Activated CD8-positive, alpha-beta memory T cell treated with anti-CD3 and anti-CD28 coated beads for 36 hours (primary cell): ENCODE data around the gene EMILIN1. TPM values are rescaled to one million over a fixed set of nuclear protein-coding genes. Genes with fewer than 3 reads are reported as not detected.

Experiments used
- CTCF ChIA-PET: fragments of 350-600 bp; sonication (Branson Sonifier 250); formaldehyde crosslinking; loops from one replicate; lab custom pipeline; 2021; ENCODE audit warnings: antibody characterized with exemption; lab: Charles Lee
- POLR2A ChIA-PET: fragments of 350-600 bp; sonication (Branson Sonifier 250); formaldehyde crosslinking; loops from one replicate; lab custom pipeline; 2021; ENCODE audit warnings: antibody characterized with exemption; lab: Charles Lee
- total RNA-seq, 2 experiments: library from RNA; stranded (reverse); gene quantifications; one replicate each; pipeline ENCODE4 v1.2.3, GENCODE V29; 2021

Gene EMILIN1
- total RNA-seq, 2 experiments from 2014 or later, result 0.48 to 0.69 TPM

DNA sequence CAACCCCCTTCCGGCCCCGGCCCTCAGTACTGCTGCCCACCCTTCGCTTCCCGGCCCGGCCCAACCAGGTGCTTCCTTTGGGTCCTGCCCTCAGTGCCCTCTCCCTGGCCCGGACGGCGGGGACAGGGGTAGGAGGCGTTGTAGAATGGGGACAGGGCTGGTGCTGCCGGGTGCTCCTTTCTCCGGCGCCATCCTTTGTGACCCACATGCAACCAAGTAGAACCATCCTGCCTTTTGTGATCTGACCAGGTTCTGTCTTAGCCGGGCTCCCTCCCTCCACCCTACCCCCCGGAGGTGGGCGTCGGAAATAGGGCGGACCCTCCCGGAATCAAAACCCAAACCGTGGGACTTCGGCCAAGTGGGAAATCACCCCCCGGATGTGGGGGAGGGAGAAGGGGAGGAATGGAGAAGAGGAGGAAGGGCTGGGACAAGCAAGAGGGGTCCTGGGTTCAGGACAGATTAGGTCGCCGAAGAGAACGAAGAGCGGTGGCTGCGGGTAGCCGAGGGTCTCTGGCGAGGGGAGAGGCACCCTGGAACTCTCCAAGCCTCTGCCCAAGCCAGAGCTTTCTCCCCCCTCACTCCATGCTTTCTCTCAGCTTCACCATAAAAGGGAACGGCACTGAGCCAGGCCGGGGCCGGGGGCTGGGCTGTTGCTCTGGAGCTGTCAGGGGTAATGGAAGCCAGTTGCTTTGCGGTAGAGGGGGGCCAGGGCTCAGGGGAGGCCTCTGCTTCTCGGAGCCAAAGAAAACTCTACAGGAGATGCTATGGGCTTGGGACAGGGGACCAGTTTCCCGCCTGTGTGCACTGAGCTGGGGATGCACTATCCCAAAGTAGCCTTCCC, 6.2 kb upstream of the EMILIN1 start:
- POLR2A ChIA-PET, result interaction anchor here (0.5 to 1.5 kb wide), 10 partner anchors 8 to 179 kb away, joined by 3 to 8 read pairs (median 4); partner anchors contain the start of genes AGBL5, ATRAID, KHK and SLC5A6

DNA sequence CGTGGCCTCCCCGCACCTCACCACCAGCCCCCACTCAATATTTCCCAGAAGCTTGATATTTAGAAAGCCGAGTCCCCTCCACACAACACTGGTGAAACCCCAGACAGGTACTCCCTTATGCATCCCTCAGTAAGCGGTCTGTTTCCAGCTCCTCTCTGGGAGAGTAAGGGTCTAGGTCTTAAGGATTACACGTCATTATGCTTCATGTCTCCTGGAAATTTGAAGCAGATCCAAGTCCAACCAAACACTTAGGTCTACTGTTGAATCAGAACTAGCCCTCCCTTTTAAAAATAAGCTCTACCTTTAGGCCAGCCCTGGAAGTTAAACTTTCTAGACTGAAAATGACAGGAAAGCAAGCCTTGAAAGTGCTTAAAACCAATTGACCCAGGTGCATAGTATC, 5.5 kb upstream of the EMILIN1 start:
- POLR2A ChIA-PET, result interaction anchor here (0.6 to 0.7 kb wide), 4 partner anchors 8 to 22 kb away, joined by 3 to 4 read pairs (median 3); partner anchors contain the start of gene AGBL5

More for the DNA sequence above, 6.2 kb upstream of the EMILIN1 start:
- CTCF ChIA-PET, result interaction anchor here (0.6 to 3.4 kb wide), 7 partner anchors 9 to 64 kb away, joined by 3 to 17 read pairs (median 5); partner anchors contain the start of genes AGBL5 and PREB

DNA sequence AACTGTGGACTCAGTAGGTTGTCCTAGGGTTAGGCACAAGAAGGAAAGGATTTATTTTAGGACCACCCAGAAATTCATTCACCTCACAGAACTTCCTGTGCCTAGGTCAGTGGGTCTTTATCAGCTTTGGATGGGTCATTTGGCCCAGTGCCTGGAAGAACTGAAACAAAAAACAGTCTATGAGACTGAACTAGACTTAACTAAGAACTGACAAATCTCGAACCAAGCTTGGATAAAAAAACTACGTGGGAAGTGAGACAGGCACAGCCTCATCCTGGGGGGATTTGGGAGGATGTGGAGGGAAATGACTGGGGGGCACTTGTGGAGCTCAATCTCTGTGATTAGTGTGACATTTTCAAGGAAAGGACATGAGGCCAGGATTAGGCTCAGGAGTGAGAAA, 4.6 kb upstream of the EMILIN1 start:
- POLR2A ChIA-PET, result interaction anchor here (0.6 to 0.7 kb wide), 2 partner anchors 9 to 23 kb away, joined by 4 to 6 read pairs; no protein-coding TSS in a partner anchor
- CTCF ChIA-PET, result interaction anchor here (0.7 to 3.4 kb wide), 3 partner anchors 11 to 270 kb away, joined by 3 to 11 read pairs (median 4); partner anchors contain the start of gene KHK

More for the DNA sequence above, 5.5 kb upstream of the EMILIN1 start:
- CTCF ChIA-PET, result interaction anchor here (1.1 to 3.4 kb wide), 3 partner anchors 8 to 22 kb away, joined by 8 to 17 read pairs (median 11); partner anchors contain the start of gene AGBL5

DNA sequence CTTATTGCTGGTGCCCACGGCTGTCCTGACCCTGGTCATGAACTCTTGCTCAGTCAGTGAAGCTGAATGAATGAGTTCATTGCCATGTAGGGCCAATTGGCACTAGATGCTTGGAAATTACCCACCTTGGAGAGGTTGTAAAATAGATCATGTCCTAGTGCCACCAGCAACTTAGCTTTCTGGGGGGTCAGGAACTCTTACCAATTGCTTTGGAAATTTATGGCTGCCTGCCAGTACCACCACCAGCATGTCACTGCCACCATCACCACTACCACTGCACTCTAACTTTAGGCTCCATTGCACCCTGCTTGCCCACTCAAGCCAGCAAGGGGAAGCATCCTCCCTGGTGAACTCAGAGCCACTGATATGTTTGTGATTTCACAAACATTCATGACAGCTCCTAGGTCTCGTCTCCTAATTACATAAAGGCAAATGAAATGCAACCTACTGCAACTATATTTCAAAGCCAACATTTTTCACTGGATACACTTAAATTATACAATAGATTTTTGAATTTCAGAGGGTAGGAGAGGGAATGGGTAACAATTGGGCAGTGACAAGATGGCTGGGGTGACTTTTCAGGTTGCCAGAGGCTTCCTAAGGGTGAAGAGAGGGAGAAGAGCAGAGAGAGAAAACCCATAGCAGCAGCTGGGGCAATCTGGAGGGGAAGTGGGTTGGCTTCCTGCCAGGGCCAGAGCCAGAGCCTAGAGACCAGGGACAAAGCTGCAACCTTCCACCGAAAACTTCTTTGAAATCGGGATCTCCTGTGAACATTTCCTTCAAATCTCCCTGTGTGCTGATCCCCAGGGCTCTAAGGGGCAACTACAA, 3.5 kb upstream of the EMILIN1 start:
- CTCF ChIA-PET, result interaction anchor here (3.4 kb wide), 1 partner anchor 10 kb away, joined by 11 read pairs; no protein-coding TSS in a partner anchor
- POLR2A ChIA-PET, result interaction anchor here (0.7 kb wide), 1 partner anchor 24 kb away, joined by 3 read pairs; no protein-coding TSS in a partner anchor

DNA sequence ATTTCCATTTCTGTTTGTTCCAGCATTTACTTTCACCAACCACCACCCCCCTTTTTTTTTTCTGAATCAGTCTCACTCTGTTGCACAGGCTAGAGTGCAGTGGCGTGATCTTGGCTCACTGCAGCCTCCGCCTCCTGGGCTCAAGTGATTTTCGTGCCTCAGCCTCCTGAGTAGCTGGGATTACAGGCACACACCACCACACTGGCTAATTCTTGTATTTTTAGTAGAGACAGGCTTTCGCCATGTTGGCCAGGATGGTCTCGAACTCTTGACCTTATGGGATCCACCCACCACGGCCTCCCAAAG, 2.9 kb upstream of the EMILIN1 start:
- POLR2A ChIA-PET, result interaction anchor here (0.7 kb wide), 1 partner anchor 25 kb away, joined by 3 read pairs; no protein-coding TSS in a partner anchor
- CTCF ChIA-PET, result interaction anchor here (3.4 kb wide), 1 partner anchor 9 kb away, joined by 11 read pairs; no protein-coding TSS in a partner anchor

DNA sequence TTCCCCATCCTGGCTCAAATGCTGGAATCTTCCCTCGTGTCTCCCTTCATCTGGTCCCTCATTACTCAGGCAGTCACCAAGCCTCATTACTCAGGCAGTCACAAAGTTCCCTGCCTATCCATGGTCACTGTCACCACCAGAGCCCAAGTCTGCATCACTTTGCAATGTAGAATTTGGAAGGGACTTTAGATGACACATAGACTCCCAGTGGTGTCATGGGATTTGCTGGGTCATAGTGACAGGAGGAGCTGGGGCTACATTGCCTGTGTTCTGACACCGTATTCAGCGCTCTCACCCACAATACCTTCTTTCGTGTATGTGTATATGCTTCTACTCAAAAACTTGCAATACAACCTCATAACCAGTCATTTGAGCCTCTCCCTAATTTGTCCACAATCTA, 2.1 kb upstream of the EMILIN1 start:
- ChIA-PET POLR2A (no interaction called here), CTCF (interaction anchor here (0.6 kb wide), 1 partner anchor 95 kb away, joined by 5 read pairs; no protein-coding TSS in a partner anchor)

DNA sequence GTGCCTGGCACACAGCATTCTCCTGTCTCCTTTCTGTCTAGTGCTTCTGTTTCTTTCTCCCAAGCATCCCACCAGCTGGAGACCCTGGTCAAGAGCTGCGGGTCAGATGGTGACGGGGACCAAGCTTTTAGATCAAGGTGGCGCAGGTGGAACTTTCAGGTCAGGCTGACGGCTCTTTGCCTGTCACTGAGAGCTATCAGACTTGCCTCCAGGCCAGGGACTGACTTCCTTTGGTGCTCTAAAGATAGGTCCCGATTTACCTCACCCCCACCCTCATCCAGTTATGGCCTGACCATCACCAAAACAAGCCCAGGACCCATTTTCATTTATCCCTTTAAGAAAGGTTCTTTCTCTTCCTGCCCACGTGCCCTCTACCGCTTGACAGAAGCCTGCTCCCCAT, 1.2 kb upstream of the EMILIN1 start:
- CTCF ChIA-PET, result interaction anchor here (1.1 kb wide), 1 partner anchor 26 kb away, joined by 3 read pairs; the partner anchor contains the start of gene AGBL5
- POLR2A ChIA-PET, result no interaction called here

DNA sequence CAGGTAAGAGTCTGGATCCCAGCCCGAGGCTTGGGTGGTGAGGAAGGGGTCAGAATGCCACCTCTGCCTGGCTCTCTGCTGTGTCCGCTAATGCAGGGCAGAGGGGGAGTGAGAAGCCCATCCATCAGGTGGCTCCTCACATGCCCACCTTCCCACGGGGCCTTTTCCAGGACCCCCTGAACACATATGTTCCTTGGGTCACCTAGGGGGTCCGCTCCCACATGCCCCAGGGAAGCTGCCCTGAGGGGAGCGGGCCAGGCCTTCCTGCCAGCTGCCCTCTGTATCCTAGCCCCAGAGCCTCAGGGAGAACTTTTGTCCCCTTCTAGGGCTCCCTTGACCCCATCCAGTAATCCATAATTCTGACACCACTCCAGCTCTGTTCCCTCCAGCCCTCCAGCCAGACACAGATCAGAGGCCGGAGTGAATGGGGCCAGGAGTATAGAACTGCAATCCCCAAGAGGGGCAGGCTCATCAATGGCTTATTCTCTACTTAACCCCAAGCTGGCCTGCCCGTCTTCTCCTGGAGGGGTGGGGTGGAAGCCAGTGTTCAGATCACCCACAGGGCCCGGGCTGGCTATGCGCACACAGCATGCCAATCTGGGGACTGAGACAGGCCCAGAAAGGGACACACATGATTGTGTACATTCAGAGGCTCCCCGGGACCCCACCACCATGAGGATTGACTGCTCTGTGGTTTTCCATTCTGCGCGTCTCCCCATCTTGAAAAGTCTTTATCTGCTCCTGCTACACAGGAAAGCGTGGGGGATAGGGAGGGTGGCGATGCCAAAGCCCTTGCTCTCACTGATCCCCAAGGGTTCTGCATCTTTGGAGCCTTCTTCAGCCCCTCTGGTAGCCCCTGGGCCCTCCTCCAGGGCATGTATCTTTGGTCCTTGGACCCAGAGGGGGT, 1.1 kb downstream of the EMILIN1 start:
- ChIA-PET POLR2A (no interaction called here), CTCF (interaction anchor here (1.7 kb wide), 1 partner anchor 7 kb away, joined by 8 read pairs; no protein-coding TSS in a partner anchor)

DNA sequence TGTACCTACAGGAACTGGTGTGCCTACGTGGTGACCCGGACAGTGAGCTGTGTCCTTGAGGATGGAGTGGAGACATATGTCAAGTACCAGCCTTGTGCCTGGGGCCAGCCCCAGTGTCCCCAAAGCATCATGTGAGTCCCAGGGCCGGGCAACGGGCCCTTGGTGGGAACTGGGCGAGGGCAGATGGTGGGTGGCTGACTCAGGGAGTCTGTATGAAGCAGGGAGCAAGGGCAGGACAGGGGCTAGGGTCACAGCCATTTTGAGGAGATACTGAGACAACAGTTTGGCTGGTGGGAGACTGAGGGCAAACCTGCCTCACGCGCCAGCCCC, 1.7 kb downstream of the EMILIN1 start:
- POLR2A ChIA-PET, result no interaction called here
- CTCF ChIA-PET, result interaction anchor here (1.7 kb wide), 1 partner anchor 7 kb away, joined by 8 read pairs; no protein-coding TSS in a partner anchor

DNA sequence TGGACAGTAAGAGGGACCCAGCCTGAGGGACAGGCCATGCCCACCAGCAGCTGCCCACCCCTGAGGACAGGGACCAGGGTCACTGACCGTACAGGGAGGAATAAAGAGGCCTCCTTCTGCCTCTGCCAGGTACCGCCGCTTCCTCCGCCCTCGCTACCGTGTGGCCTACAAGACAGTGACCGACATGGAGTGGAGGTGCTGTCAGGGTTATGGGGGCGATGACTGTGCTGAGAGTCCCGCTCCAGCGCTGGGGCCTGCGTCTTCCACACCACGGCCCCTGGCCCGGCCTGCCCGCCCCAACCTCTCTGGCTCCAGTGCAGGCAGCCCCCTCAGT, 2.2 kb downstream of the EMILIN1 start:
- POLR2A ChIA-PET, result interaction anchor here (1.0 to 1.3 kb wide), 3 partner anchors 8 to 48 kb away, joined by 3 to 8 read pairs (median 4); partner anchors contain the start of genes OST4 and TMEM214
- CTCF ChIA-PET, result interaction anchor here (0.6 to 1.7 kb wide), 3 partner anchors 8 to 239 kb away, joined by 3 to 8 read pairs (median 4); no protein-coding TSS in a partner anchor

DNA sequence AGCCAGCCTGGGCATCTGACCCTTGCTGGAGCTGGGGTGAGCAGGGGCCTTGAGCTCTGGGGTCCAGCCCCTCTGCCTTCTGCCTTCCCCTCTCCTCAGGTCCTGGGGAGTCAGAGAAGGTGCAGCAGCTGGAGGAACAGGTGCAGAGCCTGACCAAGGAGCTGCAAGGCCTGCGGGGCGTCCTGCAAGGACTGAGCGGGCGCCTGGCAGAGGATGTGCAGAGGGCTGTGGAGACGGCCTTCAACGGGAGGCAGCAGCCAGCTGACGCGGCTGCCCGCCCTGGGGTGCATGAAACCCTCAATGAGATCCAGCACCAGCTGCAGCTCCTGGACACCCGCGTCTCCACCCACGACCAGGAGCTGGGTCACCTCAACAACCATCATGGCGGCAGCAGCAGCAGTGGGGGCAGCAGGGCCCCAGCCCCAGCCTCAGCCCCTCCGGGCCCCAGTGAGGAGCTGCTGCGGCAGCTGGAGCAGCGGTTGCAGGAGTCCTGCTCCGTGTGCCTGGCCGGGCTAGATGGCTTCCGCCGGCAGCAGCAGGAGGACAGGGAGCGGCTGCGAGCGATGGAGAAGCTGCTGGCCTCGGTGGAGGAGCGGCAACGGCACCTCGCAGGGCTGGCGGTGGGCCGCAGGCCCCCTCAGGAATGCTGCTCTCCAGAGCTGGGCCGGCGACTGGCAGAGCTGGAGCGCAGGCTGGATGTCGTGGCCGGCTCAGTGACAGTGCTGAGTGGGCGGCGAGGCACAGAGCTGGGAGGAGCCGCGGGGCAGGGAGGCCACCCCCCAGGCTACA, 3.8 kb downstream of the EMILIN1 start:
- POLR2A ChIA-PET, result interaction anchor here (0.5 to 1.3 kb wide), 4 partner anchors 9 to 37 kb away, joined by 4 to 10 read pairs (median 4); partner anchors contain the start of gene OST4
- CTCF ChIA-PET, result interaction anchor here (0.6 to 1.9 kb wide), 5 partner anchors 11 to 130 kb away, joined by 3 to 5 read pairs (median 4); partner anchors contain the start of genes AGBL5, OST4 and SLC5A6

DNA sequence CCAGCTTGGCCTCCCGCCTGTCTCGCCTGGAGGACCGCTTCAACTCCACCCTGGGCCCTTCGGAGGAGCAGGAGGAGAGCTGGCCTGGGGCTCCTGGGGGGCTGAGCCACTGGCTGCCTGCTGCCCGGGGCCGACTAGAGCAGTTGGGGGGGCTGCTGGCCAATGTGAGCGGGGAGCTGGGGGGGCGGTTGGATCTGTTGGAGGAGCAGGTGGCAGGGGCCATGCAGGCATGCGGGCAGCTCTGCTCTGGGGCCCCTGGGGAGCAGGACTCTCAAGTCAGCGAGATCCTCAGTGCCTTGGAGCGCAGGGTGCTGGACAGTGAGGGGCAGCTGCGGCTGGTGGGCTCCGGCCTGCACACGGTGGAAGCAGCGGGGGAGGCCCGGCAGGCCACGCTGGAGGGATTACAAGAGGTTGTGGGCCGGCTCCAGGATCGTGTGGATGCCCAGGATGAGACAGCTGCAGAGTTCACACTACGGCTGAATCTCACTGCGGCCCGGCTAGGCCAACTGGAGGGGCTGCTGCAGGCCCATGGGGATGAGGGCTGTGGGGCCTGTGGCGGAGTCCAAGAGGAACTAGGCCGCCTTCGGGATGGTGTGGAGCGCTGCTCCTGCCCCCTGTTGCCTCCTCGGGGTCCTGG, 4.5 kb downstream of the EMILIN1 start:
- CTCF ChIA-PET, result interaction anchor here (0.6 to 3.2 kb wide), 5 partner anchors 9 to 129 kb away, joined by 3 to 11 read pairs (median 4); partner anchors contain the start of genes OST4 and SLC5A6
- POLR2A ChIA-PET, result interaction anchor here (0.9 to 1.0 kb wide), 2 partner anchors 12 to 32 kb away, joined by 4 to 5 read pairs; partner anchors contain the start of gene OST4

DNA sequence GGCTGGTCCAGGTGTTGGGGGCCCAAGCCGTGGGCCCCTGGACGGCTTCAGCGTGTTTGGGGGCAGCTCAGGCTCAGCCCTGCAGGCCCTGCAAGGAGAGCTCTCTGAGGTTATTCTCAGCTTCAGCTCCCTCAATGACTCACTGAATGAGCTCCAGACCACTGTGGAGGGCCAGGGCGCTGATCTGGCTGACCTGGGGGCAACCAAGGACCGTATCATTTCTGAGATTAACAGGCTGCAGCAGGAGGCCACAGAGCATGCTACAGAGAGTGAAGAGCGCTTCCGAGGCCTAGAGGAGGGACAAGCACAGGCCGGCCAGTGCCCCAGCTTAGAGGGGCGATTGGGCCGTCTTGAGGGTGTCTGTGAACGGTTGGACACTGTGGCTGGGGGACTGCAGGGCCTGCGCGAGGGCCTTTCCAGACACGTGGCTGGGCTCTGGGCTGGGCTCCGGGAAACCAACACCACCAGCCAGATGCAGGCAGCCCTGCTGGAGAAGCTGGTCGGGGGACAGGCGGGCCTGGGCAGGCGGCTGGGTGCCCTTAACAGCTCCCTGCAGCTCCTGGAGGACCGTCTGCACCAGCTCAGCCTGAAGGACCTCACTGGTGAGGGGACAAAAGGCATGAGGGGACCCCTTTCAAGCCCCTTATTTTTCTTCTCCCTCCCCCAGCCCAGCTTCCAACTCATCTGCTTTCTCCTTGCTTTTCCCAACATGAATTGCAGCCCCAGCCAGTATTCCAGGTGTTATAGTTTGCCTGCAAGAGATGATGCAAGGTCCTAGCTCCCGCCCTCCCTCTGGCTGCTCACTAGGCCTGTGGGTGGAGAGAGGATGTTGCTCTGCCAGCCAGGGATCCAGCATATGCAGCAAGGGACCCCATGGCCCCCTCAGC, 5.2 kb downstream of the EMILIN1 start:
- POLR2A ChIA-PET, result interaction anchor here (1.0 kb wide), 1 partner anchor 12 kb away, joined by 5 read pairs; the partner anchor contains the start of gene OST4
- CTCF ChIA-PET, result interaction anchor here (0.7 to 3.2 kb wide), 3 partner anchors 10 to 67 kb away, joined by 3 to 11 read pairs (median 4); partner anchors contain the start of gene OST4

DNA sequence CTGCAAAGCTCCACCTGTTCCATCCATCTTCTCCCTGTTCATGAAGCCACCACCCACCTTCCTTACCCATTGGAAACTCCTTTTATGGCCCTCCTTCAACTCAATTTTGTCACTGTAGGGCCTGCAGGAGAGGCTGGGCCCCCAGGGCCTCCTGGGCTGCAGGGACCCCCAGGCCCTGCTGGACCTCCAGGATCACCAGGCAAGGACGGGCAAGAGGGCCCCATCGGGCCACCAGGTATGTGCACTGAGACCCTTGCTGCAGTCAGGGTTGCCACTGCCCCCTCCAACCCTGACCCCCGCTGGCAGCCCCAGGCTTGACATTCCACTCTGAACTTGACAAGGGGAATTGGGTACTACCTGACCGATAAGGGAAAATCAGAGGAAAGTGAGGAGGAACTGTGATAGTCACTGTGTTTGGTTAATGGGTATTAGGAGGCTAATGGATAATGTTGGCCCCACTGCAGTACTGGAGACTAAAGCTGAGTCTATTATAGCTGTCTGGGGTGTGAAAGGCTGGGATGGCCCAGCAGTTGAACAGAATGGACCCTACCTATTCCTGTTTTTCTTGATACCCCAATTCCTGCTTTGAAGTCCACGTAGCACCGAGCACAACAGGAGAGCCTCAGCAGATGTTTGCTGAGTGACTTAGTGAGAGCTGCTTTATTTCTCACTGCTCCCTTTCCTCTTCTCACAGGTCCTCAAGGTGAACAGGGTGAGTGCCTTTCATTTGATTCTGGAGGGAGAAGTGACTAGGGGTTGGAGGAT, 6.1 kb downstream of the EMILIN1 start:
- ChIA-PET CTCF (interaction anchor here (1.0 to 3.2 kb wide), 5 partner anchors 10 to 195 kb away, joined by 3 to 11 read pairs (median 4); partner anchors contain the start of gene OST4), POLR2A (no interaction called here)
